SKM-1 (cell line): ENCODE measurements around the gene GSTT4.
"Not testable (repeated sequence)": the region's sequence is repeated elsewhere in the genome, so short reads cannot be mapped to it uniquely, and the experiment has no call there.

Experiments
- DNase-seq: peaks from one replicate; lab custom pipeline; 2025; ENCODE audit not compliant: unreplicated experiment; lab: John Stamatoyannopoulos, UW

GSTT4 gene

DNA sequence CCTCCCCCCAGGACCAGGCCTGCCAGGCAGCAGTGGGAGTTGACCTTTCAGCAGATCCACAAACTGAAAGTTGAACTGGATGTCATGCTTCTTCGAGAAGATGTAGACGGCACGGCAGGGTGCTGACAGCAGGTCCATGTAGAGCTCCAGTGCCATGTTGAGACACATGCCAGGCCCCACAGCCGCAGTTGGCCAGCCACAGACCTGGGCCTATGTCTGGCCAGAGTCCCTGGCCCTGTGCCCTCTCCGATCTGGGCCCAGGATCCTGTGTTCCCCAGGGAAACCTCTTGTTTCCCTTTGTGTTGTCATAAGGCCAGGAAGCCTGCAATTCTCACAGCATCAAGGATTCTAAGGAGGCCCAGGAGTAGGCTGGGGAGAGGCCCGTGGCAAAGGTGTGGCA, at the start of gene GSTT4:
Gene GSTT4 (minus strand): TSS at position 253 of the 400 bp plus-strand sequence. CDS start 97 bp downstream, at position 156.
- DNase-seq, result no peak

GRCh38 chr22:24054356-24054755, 49.1 kb upstream of the GSTT4 start:
- no peak for DNase-seq

DNA sequence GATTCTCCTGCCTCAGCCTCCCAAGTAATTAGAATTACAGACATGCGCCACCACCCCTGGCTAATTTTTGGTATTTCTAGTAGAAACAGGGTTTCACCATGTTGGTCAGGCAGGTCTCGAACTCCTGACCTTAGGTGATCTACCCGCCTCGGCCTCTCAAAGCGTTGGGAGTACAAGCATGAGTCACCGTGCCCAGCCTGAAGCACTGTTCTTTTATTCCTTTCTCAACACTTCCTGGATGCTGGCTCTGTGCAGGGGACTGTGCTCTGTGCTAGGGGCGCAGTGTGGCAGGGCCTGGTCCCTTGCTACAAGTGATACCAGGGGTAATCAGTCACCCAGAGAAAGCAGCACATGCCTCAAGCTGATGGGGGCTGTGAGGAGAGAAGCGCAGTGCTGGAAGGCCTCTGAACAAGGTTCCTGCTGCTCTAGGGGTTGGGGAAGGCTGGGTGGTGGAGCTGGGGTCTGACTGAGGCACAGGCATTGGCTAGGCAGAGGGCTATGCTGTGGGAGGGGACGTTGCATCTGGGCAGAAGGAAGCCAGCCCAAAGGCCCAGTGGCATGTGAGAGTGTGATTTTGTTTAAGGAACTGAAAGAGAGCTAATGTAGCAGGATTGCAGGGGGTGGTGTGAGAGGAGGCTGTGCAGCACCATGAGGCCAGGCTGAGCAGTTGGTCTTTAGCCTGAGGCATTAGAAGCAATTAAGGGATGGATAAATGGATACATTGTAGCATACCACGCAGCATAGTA, 48.4 kb upstream of the GSTT4 start:
- no peak for DNase-seq

GRCh38 chr22:24051568-24051967, 46.3 kb upstream of the GSTT4 start:
- no peak for DNase-seq

GRCh38 chr22:24051028-24051427, 45.8 kb upstream of the GSTT4 start:
- no peak for DNase-seq

GRCh38 chr22:24049978-24050377, 44.7 kb upstream of the GSTT4 start:
- no peak for DNase-seq

- no peak for DNase-seq
These were observed 44.0 kb upstream of the GSTT4 start for GRCh38 chr22:24049211-24049610.

DNA sequence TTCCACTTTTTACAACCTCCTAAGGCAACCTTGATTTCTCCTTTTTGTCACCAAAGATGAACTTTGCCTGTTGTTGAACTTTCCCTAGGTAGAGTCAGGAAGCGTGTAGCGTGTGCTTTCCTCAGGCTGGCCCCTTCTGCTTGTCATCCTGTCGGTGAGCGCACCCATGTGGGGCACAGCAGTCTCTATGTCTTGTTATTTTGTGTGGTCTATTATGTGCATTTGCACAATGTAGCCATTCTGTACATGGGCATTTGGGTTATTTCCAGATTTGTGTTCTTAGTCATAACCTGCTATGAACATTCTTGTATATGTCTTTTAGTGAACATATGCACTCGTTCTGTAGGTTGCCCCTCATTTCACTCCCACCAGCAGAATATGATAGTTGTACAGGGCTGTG, 40.8 kb upstream of the GSTT4 start:
- no peak for DNase-seq

GRCh38 chr22:24043958-24044357, 38.7 kb upstream of the GSTT4 start:
- no peak for DNase-seq

DNA sequence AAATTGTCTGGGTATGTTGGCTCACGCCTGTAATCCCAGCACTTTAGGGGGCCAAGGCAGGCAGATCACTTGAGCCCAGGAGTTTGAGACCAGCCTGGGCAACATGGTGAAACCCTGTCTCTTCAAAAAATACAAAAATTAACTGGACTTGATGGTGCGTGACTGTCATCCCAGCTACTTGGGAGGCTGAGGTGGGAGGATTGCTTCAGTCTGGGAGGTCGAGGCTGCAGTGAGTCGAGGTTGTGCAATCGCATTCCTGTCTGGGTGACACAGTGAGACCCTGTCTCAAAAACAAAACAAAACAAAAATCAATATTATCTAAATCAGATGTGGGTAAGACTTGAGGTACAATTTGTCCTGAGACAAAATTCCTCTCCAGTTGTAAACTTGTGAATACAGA, 38.2 kb upstream of the GSTT4 start:
- DNase-seq, result not testable (repeated sequence)

DNA sequence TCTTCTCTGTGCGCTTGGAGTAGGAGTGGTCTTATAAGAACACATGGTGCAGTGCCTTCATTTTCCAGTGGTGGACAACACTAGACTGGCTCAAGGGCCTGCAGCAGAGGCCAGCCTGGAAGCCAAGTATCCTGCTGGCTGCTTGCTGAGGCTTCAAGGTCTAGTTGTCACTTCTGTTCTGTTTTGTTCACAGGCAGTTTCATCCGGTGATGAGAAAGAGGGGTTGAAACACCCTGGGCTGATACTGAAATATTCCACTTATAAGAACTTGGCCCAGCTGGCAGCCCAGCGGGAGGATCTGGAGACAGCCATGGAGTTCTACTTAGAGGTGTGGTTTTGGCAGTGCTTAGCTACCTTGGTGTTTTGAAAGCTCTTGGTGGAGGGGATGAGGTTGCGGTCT, 35.7 kb upstream of the GSTT4 start:
- no peak for DNase-seq

- no peak for DNase-seq
These were observed 33.8 kb upstream of the GSTT4 start for GRCh38 chr22:24039046-24039445.

- no peak for DNase-seq
These were observed 32.9 kb upstream of the GSTT4 start for GRCh38 chr22:24037851-24038765.

- DNase-seq, result no peak
These were observed 30.0 kb upstream of the GSTT4 start for GRCh38 chr22:24035296-24035695.

GRCh38 chr22:24033731-24034130, 28.5 kb upstream of the GSTT4 start:
- DNase-seq, result no peak

DNA sequence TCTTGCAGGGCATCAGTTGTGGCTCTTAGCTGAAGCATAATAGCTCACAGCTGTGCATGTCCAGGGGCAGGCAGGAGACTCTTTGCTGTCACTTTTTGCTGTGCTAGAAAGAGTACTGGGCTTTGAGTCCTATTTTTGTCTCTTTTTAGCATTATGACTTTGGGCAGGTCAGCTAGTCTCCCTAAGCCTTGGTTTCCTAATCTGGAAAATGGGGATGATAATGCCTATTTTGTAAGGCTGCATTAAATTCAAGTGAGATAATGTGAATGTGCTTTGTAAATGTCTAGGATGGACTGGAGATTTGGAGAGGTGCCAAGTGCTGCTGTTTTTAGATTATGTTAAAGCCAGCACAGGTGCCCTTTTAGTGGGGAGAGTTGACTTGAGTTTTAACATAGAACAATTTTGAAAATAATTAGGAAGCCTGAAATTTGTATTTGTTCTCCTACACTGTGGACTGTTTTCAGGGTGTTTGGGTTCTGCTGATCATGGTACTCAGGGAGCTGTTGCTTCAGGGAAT, 25.0 kb upstream of the GSTT4 start:
- DNase-seq, result no peak

DNA sequence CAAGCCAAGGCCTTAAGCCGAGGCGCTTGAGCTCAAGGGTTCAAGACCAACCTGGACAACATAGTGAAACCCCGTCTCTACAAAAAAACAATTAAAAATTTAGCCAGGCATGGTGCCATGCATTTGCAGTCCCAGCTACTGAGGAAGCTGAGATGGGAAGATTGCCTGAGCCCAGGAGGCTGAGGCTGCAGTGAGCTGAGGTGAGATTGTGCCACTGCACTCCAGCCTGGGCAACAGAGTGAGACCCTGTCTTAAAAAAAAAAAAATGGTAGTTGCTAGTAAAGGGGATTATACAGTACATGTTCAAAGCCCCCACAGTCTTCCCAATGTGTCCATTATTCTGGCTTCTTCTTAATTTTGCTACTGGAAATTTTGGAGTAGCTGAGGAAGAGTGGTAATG, 24.1 kb upstream of the GSTT4 start:
- no peak for DNase-seq

- no peak for DNase-seq
These were observed 23.3 kb upstream of the GSTT4 start for GRCh38 chr22:24028533-24028932.

DNA sequence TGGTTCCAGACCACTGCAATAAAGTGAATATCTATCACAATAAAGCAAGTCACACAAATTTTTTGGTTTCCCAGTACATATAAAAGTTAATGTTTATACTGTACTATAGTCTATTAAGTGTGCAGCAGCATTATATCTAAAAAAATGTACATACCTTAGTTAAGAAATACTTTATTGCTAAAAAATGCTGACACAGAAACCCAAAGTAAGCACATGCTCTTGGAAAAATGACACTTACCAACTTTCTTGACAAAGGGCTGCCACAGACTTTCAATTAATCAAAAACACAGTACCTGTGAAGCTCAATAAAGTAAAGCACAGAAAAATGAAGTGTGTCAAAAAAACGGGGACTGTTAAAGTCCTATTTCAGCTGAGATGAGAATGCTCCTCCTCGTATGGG, 22.7 kb upstream of the GSTT4 start:
- DNase-seq, result no peak

GRCh38 chr22:24027389-24027975, 22.2 kb upstream of the GSTT4 start:
- no peak for DNase-seq

DNA sequence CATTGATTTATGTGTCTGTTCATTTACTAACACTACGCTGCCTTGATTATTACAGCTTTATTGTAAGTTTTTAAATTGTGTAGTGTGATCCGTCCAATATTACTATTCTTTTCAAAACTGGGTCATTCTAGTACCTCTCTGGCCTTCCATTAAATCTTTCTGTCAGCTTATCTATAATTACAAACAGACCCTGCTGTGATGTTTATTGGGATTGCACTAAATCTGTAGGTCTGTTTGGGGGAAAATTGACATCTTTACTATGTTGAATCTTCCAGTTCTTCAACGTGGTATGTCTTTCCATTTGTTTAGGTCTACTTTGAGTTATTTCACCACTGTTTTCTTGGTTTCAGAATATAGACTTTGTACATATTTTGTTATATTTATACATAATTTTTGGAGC, 21.5 kb upstream of the GSTT4 start:
- no peak for DNase-seq

GRCh38 chr22:24026056-24026455, 20.8 kb upstream of the GSTT4 start:
- DNase-seq, result no peak
